Mesenchymal stem cell (in vitro differentiated cells and primary cell): ENCODE measurements around the gene TRPT1.

ENCODE experiments used
- DNase-seq: peaks from one replicate; pipeline ENCODE4 v3.0.0-alpha.2; 2013
- H2AFZ ChIP-seq: one replicate; pipeline ENCODE4 v1.6.1; 2013; ENCODE audit warnings: low read depth, mild to moderate bottlenecking, control low read depth, inconsistent platforms, low read length, moderate library complexity
- H2AK5ac ChIP-seq: 2 replicates; pipeline ENCODE4 v1.6.1; 2013; ENCODE audit warnings: low read length, moderate library complexity, mild to moderate bottlenecking, inconsistent platforms; ENCODE audit not compliant: severe bottlenecking
- H2BK120ac ChIP-seq: one replicate; pipeline ENCODE4 v1.6.1; 2013; ENCODE audit warnings: low read depth, mild to moderate bottlenecking, inconsistent platforms, low read length, moderate library complexity
- H2BK12ac ChIP-seq, 2 experiments: one replicate each; pipeline ENCODE4 v1.6.1; 2013; ENCODE audit warnings: inconsistent platforms in 2 of 2, low read length in 2 of 2, mild to moderate bottlenecking in 2 of 2, moderate library complexity in 2 of 2, control low read depth in 1 of 2
- H2BK15ac ChIP-seq: one replicate; pipeline ENCODE4 v1.6.1; 2013; ENCODE audit warnings: mild to moderate bottlenecking, low read depth, inconsistent platforms; ENCODE audit not compliant: poor library complexity, severe bottlenecking
- H2BK5ac ChIP-seq: 2 replicates; pipeline ENCODE4 v1.6.1; 2013; ENCODE audit warnings: low read depth, mild to moderate bottlenecking, low read length, control low read depth, inconsistent platforms; ENCODE audit not compliant: poor library complexity, severe bottlenecking
- H3K14ac ChIP-seq, 2 experiments: one replicate each; pipeline ENCODE4 v1.6.1; 2013; ENCODE audit warnings: inconsistent platforms in 2 of 2, low read length in 2 of 2, control low read depth in 1 of 2, mild to moderate bottlenecking in 1 of 2, moderate library complexity in 1 of 2
- H3K18ac ChIP-seq, 2 experiments: one replicate each; pipeline ENCODE4 v1.6.1; 2013; ENCODE audit warnings: inconsistent platforms in 2 of 2, low read length in 2 of 2, control low read depth in 1 of 2, low read depth in 1 of 2, mild to moderate bottlenecking in 1 of 2
- H3K23ac ChIP-seq, 2 experiments: one replicate each; pipeline ENCODE4 v1.6.1; 2013; ENCODE audit warnings: inconsistent platforms in 2 of 2, low read length in 2 of 2, mild to moderate bottlenecking in 2 of 2, moderate library complexity in 2 of 2, control low read depth in 1 of 2
- H3K27ac ChIP-seq: 2 replicates; pipeline ENCODE4 v1.5.1; 2013; ENCODE audit warnings: mild to moderate bottlenecking, moderate library complexity, low read length, control low read depth, inconsistent platforms; ENCODE audit not compliant: poor library complexity, severe bottlenecking
- H3K27me3 ChIP-seq, 2 experiments: 2 replicates each; pipeline versions ENCODE4 v1.6.1 to v1.7.0; 2013; ENCODE audit warnings: low read length in 2 of 2, mild to moderate bottlenecking in 2 of 2, moderate library complexity in 2 of 2, control low read depth in 1 of 2, inconsistent platforms in 1 of 2; ENCODE audit not compliant: control insufficient read depth in 1 of 2, insufficient read depth in 1 of 2
- H3K36me3 ChIP-seq, 2 experiments: 2 replicates each; pipeline versions ENCODE4 v1.6.1 to v1.7.0; 2013; ENCODE audit warnings: low read length in 2 of 2, control low read depth in 1 of 2, inconsistent platforms in 1 of 2, low read depth in 1 of 2, mild to moderate bottlenecking in 1 of 2; ENCODE audit not compliant: insufficient read depth in 2 of 2, control insufficient read depth in 1 of 2
- H3K4ac ChIP-seq, 2 experiments: one replicate each; pipeline ENCODE4 v1.6.1; 2013; ENCODE audit warnings: inconsistent platforms in 2 of 2, low read length in 2 of 2, mild to moderate bottlenecking in 2 of 2, moderate library complexity in 2 of 2, control low read depth in 1 of 2, low read depth in 1 of 2
- H3K4me1 ChIP-seq: 2 replicates; pipeline ENCODE4 v1.6.1; 2013; ENCODE audit warnings: low read depth, low read length, control low read depth; ENCODE audit not compliant: control insufficient read depth, insufficient read depth
- H3K4me2 ChIP-seq: 2 replicates; pipeline ENCODE4 v1.6.1; 2013; ENCODE audit warnings: low read length, mild to moderate bottlenecking, inconsistent platforms; ENCODE audit not compliant: poor library complexity, severe bottlenecking
- H3K4me3 ChIP-seq, 2 experiments: 2 replicates each; pipeline versions ENCODE4 v1.5.1 to v1.7.0; 2013; ENCODE audit warnings: low read length in 2 of 2, mild to moderate bottlenecking in 2 of 2, control low read depth in 1 of 2, low read depth in 1 of 2; ENCODE audit not compliant: insufficient read depth in 1 of 2
- H3K79me1 ChIP-seq: replicated peaks from 2 replicates; pipeline ENCODE4 v1.6.1; 2013; ENCODE audit warnings: mild to moderate bottlenecking, control low read depth, low read length, inconsistent platforms; ENCODE audit not compliant: poor library complexity, severe bottlenecking
- H3K9ac ChIP-seq: 2 replicates; pipeline ENCODE4 v1.7.0; 2013; ENCODE audit warnings: mild to moderate bottlenecking, low read length, moderate library complexity
- H3K9me3 ChIP-seq: 2 replicates; pipeline ENCODE4 v1.7.0; 2013; ENCODE audit warnings: mild to moderate bottlenecking, low read length; ENCODE audit not compliant: control insufficient read depth
- H4K8ac ChIP-seq: one replicate; pipeline ENCODE4 v1.6.1; 2013; ENCODE audit warnings: inconsistent platforms, mild to moderate bottlenecking, low read length, moderate library complexity
- H4K91ac ChIP-seq: one replicate; pipeline ENCODE4 v1.6.1; 2013; ENCODE audit warnings: mild to moderate bottlenecking, low read length, inconsistent platforms
- WGBS: methylation state at CpG from one replicate; pipeline ENCODE4 v1.1.7; 2013; ENCODE audit warnings: mixed read lengths; 5-methylcytosine and 5-hydroxymethylcytosine counted together

Gene TRPT1

GRCh38 chr11:64220271-64220670 is 5.7 kb downstream of the TRPT1 start:
- H2BK5ac ChIP-seq, result no peak overlapping the region
- H3K14ac ChIP-seq, result no peak overlapping the region
- peaks cover 23 to 41% of the 10 kb centered on the region in 2 experiments for H3K36me3 ChIP-seq
- H3K79me1 ChIP-seq, result peaks cover 17% of the 10 kb centered on the region
- no peak overlapping the region for H3K9ac ChIP-seq
- H3K23ac ChIP-seq, result no peak overlapping the region
- no peak overlapping the region for H3K4me2 ChIP-seq
- H2BK120ac ChIP-seq, result no peak overlapping the region
- no peak overlapping the region for H3K27ac ChIP-seq
- no peak overlapping the region for H4K8ac ChIP-seq
- no peak overlapping the region for H2AFZ ChIP-seq
- H3K4me1 ChIP-seq, result peaks cover 25% of the 10 kb centered on the region
- H2AK5ac ChIP-seq, result no peak overlapping the region
- H3K9me3 ChIP-seq, result no peaks in the 10 kb centered on the region
- 97% methylated on average over 17 of the region's 17 CpGs for WGBS
- no peak overlapping the region for H2BK15ac ChIP-seq
- H2BK12ac ChIP-seq, result no peak overlapping the region
- no peak for DNase-seq
- no peak overlapping the region for H3K18ac ChIP-seq
- H3K4me3 ChIP-seq, result no peak overlapping the region
- H3K27me3 ChIP-seq, result no peaks in the 10 kb centered on the region
- H3K4ac ChIP-seq, result no peak overlapping the region
- peak overlapping the region; percentile 56 for H4K91ac ChIP-seq

GRCh38 chr11:64219755-64220154 is 6.2 kb downstream of the TRPT1 start:
- H4K91ac ChIP-seq, result no peak overlapping the region
- H2AK5ac ChIP-seq, result no peak overlapping the region
- H2BK12ac ChIP-seq, result no peak overlapping the region
- no peak overlapping the region for H3K18ac ChIP-seq
- no peak overlapping the region for H3K27ac ChIP-seq
- peaks cover 20% of the 10 kb centered on the region for H3K4me1 ChIP-seq
- H3K9me3 ChIP-seq, result no peaks in the 10 kb centered on the region
- no peak overlapping the region for H2AFZ ChIP-seq
- H3K9ac ChIP-seq, result no peak overlapping the region
- WGBS, result 98% methylated on average over 9 of the region's 10 CpGs
- H2BK120ac ChIP-seq, result no peak overlapping the region
- H2BK5ac ChIP-seq, result no peak overlapping the region
- H3K79me1 ChIP-seq, result peaks cover 16% of the 10 kb centered on the region
- peaks cover 23 to 40% of the 10 kb centered on the region in 2 experiments for H3K36me3 ChIP-seq
- no peak for DNase-seq
- H3K27me3 ChIP-seq, result no peaks in the 10 kb centered on the region
- no peak overlapping the region for H4K8ac ChIP-seq
- H3K4me3 ChIP-seq, result no peak overlapping the region
- H3K4ac ChIP-seq, result no peak overlapping the region
- no peak overlapping the region for H3K4me2 ChIP-seq
- no peak overlapping the region for H2BK15ac ChIP-seq
- H3K23ac ChIP-seq, result no peak overlapping the region
- no peak overlapping the region for H3K14ac ChIP-seq

- no peak overlapping the region for H3K27ac ChIP-seq
- H2BK12ac ChIP-seq, result no peak overlapping the region
- H2AFZ ChIP-seq, result no peak overlapping the region
- no peak overlapping the region for H2AK5ac ChIP-seq
- 100% methylated on average over 3 of the region's 7 CpGs for WGBS
- H3K79me1 ChIP-seq, result peaks cover 11% of the 10 kb centered on the region
- H3K9ac ChIP-seq, result no peak overlapping the region
- peaks cover 22 to 36% of the 10 kb centered on the region in 2 experiments for H3K36me3 ChIP-seq
- no peak overlapping the region for H3K23ac ChIP-seq
- no peaks in the 10 kb centered on the region for H3K9me3 ChIP-seq
- H4K8ac ChIP-seq, result no peak overlapping the region
- no peak overlapping the region for H3K4ac ChIP-seq
- no peak for DNase-seq
- H3K14ac ChIP-seq, result no peak overlapping the region
- no peak overlapping the region for H4K91ac ChIP-seq
- no peak overlapping the region for H3K18ac ChIP-seq
- H3K4me1 ChIP-seq, result peaks cover 15% of the 10 kb centered on the region
- H2BK5ac ChIP-seq, result no peak overlapping the region
- no peak overlapping the region for H3K4me2 ChIP-seq
- H2BK15ac ChIP-seq, result no peak overlapping the region
- no peak overlapping the region for H3K4me3 ChIP-seq
- H2BK120ac ChIP-seq, result no peak overlapping the region
- no peaks in the 10 kb centered on the region for H3K27me3 ChIP-seq
Measured at GRCh38 chr11:64219354-64219684, 6.7 kb downstream of the TRPT1 start.

GRCh38 chr11:64218628-64219353 is 7.2 kb downstream of the TRPT1 start:
- H3K18ac ChIP-seq, result no peak overlapping the region
- no peak overlapping the region for H2BK5ac ChIP-seq
- no peak overlapping the region for H2AK5ac ChIP-seq
- no peak for DNase-seq
- WGBS, result 90% methylated on average over 11 of the region's 11 CpGs
- no peak overlapping the region for H4K8ac ChIP-seq
- no peak overlapping the region for H2BK12ac ChIP-seq
- no peak overlapping the region for H2AFZ ChIP-seq
- H3K23ac ChIP-seq, result no peak overlapping the region
- H3K4me2 ChIP-seq, result no peak overlapping the region
- H3K4me3 ChIP-seq, result no peak overlapping the region
- no peak overlapping the region for H3K9ac ChIP-seq
- H3K27ac ChIP-seq, result no peak overlapping the region
- H2BK15ac ChIP-seq, result no peak overlapping the region
- H2BK120ac ChIP-seq, result no peak overlapping the region
- peaks cover 10% of the 10 kb centered on the region for H3K4me1 ChIP-seq
- H3K9me3 ChIP-seq, result no peaks in the 10 kb centered on the region
- H3K27me3 ChIP-seq, result no peaks in the 10 kb centered on the region
- H3K14ac ChIP-seq, result no peak overlapping the region
- no peak overlapping the region for H4K91ac ChIP-seq
- peaks cover 18 to 31% of the 10 kb centered on the region in 2 experiments for H3K36me3 ChIP-seq
- H3K4ac ChIP-seq, result no peak overlapping the region
- H3K79me1 ChIP-seq, result peaks cover 9% of the 10 kb centered on the region
